Measurements from ENCODE around the gene BCAR1.
"Not testable (repeated sequence)": the region's sequence is repeated elsewhere in the genome, so short reads cannot be mapped to it uniquely, and the experiment has no call there.

The BCAR1 gene

DNA sequence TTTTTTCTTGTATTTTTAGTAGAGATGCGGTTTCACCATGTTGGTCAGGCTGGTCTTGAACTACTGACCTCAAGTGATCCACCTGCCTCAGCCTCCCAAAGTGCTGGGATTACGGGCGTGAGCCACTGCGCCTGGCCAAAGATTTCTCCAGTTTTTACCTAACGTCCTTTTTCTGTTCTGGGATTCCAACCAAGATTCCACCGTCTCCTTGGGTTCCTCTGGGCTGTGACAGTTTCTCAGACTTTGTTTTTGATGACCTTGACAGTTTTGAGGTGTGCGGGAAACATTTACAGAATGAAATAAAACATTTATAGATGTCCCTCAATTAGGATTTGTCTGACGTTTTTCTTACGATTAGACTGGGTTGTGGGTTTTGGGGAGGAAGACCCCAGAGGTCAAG is 17.9 kb upstream of the BCAR1 start:
- DNase-seq (ENCODE audit: low read depth in 2 of 2), result not testable (repeated sequence)

DNA sequence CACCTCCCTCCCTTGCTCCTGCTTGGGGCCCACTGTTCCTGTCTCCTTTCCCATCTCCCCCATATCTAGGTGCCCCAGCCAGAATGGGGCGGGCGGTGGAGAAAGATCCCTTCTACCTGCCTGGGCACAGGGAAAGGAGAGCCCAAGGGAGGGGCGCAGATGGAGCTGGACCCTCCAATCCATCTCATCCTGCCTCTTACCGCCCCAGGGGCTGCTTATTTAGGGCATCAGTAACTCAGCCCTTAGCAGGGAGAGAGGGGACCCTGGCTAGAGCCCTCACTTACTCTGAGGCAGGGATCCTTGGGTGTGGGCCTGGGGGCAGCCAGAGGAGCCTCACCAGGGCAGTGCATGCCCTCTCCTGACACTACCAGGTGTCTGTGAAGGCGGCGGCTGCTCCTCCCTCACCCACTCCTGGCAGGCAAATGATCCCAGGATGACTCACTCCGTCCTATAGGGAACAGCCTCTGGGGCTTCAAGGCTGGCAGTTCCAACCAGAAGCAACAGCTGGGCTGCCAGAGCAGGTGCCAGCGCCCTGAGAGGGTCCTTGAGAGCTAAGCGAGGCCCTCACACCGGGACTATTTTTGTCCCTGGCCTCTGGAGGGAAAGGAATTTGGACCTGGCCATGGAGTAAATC is 16.3 kb upstream of the BCAR1 start:
- DNase-seq (ENCODE audit: low read depth in 2 of 2), result no peak

DNA sequence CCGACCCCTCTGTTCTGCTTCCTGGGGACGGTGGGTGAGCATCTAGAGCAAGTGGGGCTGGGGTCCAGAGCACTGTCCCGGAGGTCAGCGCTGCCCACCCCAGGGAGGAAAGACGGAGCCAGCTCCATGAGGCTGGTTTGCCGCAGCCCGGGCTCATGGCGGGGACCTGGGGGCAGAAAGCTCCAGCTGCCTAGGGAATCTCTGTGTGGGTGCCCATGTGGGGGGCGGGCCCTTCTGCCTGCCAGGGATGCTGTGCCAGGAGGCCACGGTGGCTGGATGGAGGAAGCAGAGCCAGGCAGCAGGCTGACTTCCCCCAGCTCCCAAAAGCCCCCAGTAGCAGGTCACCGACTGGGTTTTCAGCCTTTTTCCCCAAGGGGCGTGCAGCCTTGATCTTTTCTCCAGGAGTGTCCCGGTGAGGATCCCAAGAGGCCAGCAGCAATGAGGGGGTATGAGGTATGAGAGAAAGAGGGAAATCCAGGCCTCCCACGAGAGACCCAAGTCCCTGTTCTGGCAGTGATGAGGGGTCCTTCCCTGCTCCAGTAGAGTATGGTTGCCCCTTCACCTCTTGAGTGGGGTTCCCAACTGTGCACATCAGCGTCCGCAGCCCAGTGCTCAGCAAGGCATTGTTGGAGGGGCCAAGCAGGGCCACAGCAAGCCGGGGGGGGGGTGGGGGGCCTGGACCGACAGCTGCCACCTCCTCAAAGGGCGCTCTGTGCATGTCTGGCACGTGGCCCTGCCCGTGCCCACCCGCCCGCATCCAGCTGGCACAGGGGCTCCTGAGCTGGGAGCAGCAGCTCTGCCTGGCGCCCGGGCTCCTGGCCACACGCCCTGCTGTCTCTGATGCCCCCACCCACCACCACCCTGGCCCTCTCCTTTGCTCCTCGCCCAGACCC is 15.6 kb upstream of the BCAR1 start:
- DNase-seq (ENCODE audit: low read depth in 2 of 2), result no peak

DNA sequence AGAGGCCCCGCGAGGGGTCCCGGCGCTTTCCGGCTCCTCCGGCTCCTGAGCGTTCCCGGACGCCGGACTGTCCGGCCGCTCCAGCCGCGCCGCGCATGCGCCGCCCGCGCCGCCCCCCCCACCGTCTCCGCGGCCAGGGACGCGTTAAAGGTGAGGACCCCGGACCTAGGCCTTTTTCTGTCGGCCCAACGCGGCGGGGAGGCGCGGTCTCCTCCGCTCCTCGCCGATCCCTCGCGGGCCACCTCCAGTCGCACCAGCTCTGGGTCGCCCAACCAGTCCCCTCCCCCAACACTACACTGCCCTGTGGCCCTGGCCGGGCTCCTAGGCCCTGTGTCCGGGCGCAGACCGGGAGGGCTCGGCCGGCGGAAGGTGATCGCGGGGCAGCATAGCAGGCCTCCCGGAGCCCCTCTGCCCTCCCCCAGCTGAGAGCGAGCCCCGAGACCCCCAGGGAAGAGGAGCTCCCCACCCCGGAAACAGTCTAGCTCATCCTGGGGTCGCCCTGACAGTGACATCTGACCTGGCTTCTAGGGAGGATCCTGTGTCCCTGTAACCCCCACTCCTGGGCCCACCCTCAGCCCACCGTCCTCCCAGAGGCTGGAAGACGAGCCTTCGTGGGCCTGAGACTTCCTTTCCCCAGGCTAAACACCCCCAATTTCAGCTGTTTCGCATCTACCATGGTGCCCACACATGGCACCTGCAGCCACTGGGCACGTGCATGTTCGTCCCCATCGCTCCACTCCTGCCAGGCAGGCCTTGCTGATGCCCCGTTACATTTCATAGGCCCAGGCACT is 14.7 kb upstream of the BCAR1 start:
- no peak for DNase-seq (ENCODE audit: low read depth in 2 of 2)

DNA sequence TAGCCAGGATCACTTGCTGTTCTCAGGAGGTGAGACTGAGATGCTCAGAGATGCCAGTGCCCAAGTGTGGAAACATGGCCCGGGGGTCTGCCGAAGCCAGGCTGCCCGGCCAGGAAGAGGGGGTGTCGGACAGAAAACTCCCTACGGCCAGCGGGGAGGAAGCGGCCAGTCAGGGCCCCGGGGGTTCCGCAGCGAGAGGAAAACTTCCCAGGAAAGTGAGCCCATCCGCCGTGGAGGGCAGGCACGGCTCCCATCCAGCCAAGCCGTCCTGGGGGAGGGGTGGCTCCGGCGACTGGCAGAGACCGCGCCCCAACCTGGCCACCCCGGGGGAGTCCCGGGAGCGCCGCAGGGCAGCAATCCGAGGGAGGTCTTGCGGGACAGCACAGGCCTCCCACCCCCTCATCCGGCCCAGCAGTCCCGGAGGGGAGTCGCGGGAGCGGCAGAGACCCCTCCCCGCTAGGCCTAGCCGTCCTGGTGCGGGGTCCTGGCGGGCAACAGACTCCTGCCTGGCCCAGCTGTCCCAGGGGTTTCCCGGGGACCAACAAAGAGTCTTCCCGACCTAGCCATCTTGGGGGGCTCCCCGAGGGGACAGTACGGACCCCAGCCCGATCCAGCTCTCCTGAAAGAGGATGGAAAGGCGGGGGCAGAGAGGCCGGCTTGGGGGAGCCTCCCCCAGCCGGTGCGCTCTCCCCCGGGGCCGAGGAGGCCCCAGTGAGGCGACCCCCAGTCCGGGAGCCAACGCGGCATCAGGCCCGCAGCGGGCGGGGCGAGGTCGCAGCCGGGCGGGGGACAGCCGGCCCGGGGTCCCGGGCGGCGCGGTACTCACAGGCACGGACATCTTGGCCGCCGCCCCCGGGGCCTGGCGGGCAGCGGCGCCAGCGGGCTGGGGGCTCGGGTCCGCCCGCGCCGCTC is 13.8 kb upstream of the BCAR1 start:
- no peak for DNase-seq (ENCODE audit: low read depth in 2 of 2)

DNA sequence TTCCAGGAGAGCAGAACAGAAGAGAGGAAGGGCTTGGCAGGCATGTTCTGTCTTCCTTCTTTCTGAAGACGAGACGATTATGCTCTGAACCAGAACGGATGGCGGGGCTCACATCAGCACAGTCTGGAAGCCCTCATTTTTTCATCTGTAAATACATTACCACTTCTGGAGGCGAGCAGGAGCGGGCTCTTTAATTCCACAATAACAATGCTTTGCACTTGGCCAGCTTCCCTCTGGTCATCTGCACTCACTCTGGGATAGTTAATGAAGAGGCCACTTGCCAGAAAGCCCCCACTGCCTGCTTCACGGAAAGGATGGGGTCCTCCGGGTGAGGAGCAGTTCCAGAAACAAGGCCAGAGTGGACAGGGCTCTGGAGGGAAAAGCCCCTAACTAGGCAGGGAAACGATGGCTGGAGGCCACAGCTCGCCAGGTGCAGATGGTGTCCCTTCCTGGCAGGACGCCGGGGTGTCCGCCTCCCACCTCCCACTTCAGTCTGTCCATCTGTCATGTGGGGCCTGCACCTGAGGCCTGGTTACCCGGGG is 13.1 kb upstream of the BCAR1 start:
- DNase-seq (ENCODE audit: low read depth in 2 of 2), result no peak

DNA sequence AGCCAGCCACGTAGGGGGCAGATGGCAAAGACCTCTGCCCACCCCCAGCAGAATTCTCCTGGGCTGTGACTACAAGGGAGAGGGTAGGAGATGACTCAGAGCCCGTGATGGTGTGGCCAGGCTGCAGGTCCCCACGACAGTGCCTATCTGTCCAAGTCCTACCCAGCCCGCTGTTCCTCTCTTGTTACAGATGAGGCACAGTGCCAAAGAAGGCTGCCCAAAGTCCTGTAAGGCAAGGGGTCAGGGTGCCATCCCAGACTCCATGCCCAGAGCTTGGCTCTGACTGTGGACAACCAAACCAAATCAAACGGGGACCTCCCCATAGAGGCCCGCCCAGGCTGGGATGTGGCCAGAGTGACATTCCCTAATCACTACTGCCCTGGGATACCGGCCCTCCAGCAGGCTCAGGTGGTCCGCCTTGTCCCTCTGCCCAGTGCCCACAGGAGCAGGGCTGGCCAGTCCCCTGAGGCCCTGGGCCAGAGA is 12.6 kb upstream of the BCAR1 start:
- no peak for DNase-seq (ENCODE audit: low read depth in 2 of 2)

DNA sequence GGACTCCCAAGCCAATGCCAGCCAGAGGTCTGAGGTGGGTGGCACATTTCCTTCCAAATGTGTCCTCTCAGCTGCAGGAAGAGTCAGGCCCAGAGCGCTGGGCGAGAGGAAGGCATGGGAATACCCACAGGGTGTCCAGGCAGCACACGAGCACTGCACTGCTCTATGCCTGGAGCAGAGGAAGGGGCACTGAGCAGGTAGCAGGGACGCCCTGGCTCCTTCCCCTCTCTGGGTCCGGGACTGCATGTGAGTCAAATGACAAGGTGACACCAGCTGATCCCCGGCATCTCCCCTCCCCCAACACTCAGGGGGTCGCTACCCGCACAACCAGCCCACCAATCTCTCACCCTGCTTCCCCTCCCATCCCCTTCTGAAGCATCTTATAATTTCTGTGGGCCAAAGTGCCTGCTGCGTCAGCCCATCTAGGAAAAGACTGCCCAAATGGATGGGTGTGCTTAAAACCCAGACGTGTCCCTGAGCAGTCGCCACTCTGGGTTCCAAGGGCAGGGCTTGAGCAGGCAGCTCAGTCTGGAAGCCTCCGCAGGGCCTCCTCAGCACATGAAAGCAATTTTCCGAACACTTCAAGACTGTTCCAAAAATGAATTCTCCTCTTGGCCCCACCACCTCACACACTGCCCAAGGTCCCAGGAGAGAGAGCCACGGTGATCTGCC is 12.0 kb upstream of the BCAR1 start:
- DNase-seq (ENCODE audit: low read depth in 2 of 2), result no peak

DNA sequence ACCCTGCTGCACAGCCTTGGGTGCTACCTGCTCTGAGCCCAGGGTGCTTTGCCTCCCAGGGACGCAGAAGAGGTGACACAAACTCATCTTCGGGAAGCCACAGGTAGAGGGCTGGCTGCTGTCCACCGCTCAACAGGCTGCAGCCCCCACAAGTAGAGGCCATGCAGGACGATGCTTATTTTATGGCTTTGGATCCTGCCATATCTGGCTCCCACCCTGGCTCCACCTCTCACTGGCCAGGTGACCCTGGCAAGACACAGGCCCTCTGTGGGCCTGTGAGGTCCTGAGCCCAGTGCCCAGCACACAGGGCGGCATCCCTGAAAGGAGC is 11.3 kb upstream of the BCAR1 start:
- DNase-seq (ENCODE audit: low read depth in 2 of 2), result no peak

DNA sequence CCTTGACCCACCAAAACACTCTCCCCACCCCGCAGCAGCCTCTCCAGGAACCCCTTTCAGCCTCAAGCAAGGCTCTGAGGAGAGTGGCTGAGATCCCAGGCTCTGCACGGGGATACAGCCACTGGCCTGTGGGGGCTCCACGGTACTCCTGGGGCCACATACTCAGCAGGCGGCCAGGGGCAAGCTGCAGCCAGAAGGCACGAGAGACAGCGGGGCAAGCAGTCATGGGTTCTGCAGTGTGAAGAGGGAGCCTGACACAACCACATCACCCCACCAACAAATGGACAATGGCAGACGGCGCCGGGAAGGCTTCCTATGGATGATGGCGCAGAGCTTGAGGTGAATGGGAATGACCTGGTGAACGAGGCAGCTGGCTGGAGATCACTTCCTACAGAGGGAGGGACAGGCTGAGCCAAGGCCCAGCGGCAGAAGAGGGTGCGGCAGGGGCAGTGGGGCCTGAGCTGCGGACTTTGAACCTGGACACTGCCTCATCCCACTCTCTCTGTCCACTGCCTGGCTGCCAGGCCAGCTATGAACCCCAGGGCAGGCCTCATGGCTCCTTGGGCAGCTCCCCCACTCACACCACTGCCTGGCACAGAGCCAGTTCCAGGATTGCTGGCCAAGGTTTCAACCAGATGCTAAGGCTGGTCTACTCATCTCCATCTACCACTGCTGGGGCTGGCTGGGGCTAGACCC is 10.8 kb upstream of the BCAR1 start:
- DNase-seq (ENCODE audit: low read depth in 2 of 2), result no peak

DNA sequence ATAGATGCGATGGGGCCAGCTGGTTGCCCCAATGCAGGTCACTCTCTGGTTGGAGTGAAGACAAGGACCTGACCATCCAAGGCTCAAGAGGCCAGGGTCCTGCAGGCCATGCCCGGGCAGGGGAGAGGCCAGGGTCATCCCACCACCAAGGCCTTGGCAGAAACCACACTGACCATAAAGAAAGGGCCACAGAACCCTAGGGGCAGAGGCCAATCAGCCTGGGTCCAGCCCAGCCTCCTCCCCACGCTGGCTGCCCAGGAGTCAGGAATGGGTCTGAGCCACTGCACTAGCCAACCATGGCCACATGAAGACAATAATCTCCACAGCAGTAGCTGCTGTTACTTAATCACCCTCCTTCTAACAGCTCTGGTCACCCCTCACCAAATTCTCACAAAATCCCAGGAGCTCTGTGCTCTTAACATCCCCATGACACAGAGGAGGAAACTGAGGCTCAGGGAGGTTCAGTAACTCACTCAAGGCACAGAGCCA is 10.2 kb upstream of the BCAR1 start:
- no peak for DNase-seq (ENCODE audit: low read depth in 2 of 2)

DNA sequence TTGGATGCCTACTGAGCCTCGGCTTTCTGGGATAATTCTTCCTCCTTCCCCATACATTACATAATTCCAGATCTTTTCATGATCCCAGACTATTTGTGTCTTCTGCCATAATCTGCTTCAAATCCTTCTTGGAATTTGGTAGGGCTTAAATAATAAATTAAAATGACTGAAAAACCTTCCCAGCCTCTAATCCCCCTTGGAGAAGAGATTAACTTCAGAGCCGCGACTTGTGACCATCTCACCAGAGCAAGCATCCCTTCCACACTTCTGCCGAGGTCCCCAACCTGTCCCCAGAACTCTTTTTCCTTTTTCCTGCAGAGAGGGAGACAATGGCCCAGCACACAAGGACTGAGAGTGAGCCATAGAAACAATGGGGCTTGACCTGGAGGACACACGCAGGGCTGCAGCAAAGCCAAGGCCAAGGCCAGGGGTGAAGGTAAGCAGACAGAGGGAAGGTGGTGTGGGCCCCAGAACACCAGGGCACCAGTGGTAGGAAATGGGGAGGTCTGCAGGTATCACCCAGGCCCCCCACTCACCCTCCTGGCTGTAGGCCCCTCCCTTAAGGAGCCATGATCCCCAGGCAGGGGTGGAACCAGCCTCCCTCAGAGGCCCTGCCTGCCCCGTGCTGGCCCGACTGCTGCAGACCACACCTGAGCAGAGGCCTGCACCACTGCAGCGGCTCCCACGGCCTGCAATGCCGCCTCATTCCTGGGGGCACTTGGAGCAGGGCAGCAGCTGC is 9.6 kb upstream of the BCAR1 start:
- no peak for DNase-seq (ENCODE audit: low read depth in 2 of 2)

DNA sequence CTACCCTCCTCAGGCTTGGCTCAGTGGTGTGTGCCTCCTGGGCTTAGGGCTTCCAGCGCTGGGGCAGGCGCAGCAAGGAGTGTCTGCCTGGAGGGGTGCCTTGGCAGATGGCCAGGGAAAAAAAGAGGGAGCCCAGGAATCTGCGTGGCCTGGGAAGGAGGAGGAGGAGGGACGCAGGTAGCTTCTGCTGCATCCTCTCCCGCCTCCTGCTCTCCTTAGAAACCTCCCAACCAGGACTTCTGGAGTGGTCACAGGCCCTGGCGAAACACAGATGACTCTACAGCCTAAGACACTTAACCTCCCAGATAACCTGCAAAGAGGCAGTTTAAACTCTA is 7.3 kb upstream of the BCAR1 start:
- no peak for DNase-seq (ENCODE audit: low read depth in 2 of 2)

DNA sequence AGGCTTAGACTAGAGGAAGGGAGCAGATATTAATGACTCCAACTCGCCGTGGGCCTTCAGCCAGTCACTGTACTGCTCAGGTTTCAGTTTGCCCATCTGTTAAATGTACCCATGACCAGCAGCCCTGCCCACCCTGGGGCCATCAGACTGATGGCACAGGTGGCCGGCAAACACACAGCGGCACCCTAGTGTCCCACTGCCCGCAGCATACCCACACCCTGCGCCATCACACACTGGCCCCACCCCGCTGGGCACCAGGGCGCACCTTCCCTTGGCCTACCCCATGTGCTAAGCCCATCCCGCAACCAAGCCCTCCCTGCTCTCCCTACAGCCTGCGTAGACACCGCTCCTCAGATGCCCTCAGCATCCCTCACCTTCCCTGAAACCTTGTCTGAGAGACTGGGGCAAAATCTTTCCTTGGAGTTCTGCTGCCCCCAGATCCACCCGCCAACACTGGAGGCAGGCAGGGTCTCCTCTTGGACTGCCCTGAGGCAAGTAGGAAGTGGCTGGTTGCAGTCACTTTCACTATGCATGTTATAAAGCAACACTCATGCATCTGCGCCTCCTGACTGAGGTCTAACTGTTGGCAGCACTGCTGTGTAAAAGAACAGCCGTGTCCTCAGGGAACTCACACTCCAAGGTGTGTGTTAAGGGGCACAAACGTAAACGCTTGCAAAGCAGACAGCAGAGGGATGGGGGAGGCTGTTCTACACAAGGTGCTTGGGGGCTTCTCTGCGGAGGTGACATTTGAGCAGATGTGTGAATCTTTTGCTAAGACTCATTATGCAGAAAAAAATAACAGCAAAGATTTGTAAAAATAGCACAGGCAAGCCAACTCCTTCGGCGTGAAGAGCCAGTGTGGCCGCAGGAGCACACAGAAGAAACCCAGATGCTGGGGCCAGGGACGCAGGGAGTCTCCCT is 6.7 kb upstream of the BCAR1 start:
- DNase-seq (ENCODE audit: low read depth in 2 of 2), result no peak

DNA sequence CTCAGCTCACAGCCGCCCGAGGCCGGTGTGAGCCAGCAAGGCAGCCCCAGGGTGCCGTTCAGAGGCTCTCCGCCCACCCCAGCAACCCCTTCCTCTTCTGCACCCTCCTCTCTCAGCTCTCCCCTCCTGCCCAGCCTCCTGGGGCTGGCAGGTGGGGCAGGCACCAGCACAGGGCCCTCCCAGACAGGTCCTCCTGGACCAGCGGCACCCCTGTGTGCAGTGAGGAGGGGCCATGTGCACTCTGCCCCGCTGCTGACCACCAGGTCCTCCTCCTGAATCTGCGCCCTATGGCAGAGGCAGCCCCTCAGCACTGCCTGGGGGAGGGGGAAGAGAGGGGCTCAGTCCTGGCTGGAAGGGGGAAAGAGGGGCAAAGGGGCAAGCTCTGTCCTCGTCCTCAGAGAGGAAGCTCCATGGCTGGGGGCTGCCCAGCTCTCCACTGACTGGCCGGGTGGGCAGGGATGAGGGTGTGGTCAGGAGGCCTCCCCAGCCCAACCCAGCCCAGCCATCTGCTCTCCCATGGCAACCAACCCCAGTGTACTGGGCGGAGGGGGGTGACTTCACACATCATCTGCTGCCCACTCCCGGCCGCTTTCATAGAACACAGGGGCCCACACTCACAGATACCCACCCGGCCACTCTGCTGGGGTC is 5.4 kb upstream of the BCAR1 start:
- no peak for DNase-seq (ENCODE audit: low read depth in 2 of 2)

DNA sequence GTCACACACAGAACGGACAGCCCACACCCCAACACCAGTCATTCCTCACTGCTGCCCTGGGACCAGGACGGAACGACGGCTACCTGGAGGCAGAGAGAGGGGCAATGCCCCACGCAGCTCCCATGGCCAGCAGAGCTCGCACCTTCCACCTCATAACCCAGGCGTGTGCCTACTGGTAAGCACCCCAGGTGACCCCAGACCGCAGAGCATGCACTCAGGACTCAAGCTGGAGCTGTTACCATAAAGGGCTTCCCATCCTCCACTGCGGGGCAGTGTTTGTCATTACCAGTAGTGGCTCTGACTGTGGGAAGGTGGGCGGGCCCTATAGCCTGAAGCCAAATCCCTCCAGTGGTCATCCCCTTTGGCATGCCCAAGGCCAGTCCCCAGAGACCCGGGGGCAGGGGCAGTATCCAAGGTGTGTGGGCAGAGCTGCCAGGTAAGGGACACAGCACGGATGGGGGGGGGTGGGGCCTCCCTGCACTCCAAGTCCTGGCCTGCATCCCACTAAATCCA is 4.7 kb upstream of the BCAR1 start:
- DNase-seq (ENCODE audit: low read depth in 2 of 2), result no peak

DNA sequence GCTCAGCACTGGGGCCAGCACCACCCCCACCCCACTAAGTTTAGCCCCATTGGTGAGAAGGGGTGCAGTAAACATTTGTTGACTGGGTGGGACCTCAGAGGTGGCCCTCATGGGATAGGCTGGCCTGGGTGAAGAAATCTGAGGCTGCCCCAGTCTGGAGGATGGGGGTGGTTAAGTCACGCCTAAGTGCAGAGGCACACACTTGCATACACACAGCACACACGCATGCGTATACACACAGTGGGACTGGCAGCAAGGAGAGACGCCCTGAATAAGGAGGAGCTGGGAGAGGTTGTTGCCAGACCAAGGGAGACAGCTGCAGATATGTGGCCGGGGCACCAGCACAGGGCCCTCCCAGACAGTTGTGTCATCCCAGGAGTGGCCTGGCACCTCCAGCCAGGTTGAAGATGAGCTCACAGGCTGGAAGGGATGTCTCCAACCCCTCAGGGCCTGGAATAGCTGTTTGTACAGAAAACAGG is 3.0 kb upstream of the BCAR1 start:
- no peak for DNase-seq (ENCODE audit: low read depth in 2 of 2)
